Stimulated activated naive CD8-positive, alpha-beta T cell treated with anti-CD3 and anti-CD28 coated beads, Interleukin-15, Interleukin-2, amounts not matched to agents 100 ng/mL and 50 ng/mL, for 24 hours (primary cell): ENCODE measurements around the gene CHTOP.
"Not testable (repeated sequence)": the region's sequence is repeated elsewhere in the genome, so short reads cannot be mapped to it uniquely, and the experiment has no call there.

Experiments
- H3K27ac Mint-ChIP-seq: one replicate; pipeline ENCODE4 v1.8.0; 2021; ENCODE audit warnings: mild to moderate bottlenecking, mixed read lengths
- H3K27me3 Mint-ChIP-seq: one replicate; pipeline ENCODE4 v1.8.0; 2021; ENCODE audit warnings: mixed read lengths
- H3K36me3 Mint-ChIP-seq: one replicate; pipeline ENCODE4 v1.8.0; 2021; ENCODE audit warnings: low read depth, mixed read lengths
- H3K4me1 Mint-ChIP-seq: one replicate; pipeline ENCODE4 v1.8.0; 2021; ENCODE audit warnings: low read depth, mixed read lengths
- H3K4me3 Mint-ChIP-seq: one replicate; pipeline ENCODE4 v1.8.0; 2021; ENCODE audit warnings: mild to moderate bottlenecking, mixed read lengths
- H3K9me3 Mint-ChIP-seq: one replicate; pipeline ENCODE4 v1.8.0; 2021; ENCODE audit warnings: mixed read lengths

Gene CHTOP

DNA sequence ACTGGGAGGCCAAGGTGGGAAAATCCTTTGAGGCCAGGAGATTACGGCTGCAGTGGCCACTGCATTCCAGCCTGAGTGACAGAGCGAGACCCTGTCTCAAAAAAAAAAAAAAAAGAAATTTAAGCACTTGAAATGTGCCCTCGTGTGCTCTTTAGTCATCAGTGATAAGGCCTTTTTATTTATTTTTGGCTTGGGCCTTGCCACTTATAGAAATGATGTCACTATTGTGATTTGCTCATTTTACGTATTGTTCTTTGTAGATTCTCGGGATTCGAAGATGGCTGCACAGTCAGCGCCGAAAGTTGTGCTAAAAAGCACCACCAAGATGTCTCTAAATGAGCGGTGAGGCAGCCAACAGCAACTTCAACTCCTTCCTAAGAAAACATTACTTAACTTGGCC lies 2.4 kb downstream of the CHTOP start:
- peak overlapping the region; percentile 95 for H3K4me3 Mint-ChIP-seq
- H3K36me3 Mint-ChIP-seq: peaks cover 54% of the 10 kb centered on the region
- no peaks in the 10 kb centered on the region for H3K9me3 Mint-ChIP-seq
- H3K27me3 Mint-ChIP-seq: no peaks in the 10 kb centered on the region
- H3K27ac Mint-ChIP-seq: peak overlapping the region; percentile 77
- peaks cover 54% of the 10 kb centered on the region for H3K4me1 Mint-ChIP-seq

DNA sequence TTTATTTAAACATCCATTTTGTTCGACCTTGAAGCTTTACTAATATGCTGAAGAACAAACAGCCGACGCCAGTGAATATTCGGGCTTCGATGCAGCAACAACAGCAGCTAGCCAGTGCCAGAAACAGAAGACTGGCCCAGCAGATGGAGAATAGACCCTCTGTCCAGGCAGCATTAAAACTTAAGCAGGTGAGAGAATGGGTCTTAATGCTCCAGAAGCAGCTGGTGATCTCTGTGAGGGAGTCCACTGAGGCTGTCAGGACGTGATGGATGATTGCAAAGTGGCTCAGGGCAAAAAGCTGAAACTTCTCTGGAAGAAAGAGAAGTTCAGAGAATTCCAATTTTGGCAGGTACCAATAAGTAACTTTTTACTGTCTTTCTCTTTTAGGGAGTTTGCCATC lies 4.4 kb downstream of the CHTOP start:
- no peaks in the 10 kb centered on the region for H3K27me3 Mint-ChIP-seq
- no peak overlapping the region for H3K27ac Mint-ChIP-seq
- peaks cover 45% of the 10 kb centered on the region for H3K4me1 Mint-ChIP-seq
- H3K9me3 Mint-ChIP-seq: no peaks in the 10 kb centered on the region
- peaks cover 74% of the 10 kb centered on the region for H3K36me3 Mint-ChIP-seq
- H3K4me3 Mint-ChIP-seq: no peak overlapping the region

GRCh38 chr1:153639280-153639679 lies 5.4 kb downstream of the CHTOP start:
- H3K27me3 Mint-ChIP-seq: no peaks in the 10 kb centered on the region
- peaks cover 50% of the 10 kb centered on the region for H3K4me1 Mint-ChIP-seq
- peaks cover 82% of the 10 kb centered on the region for H3K36me3 Mint-ChIP-seq

DNA sequence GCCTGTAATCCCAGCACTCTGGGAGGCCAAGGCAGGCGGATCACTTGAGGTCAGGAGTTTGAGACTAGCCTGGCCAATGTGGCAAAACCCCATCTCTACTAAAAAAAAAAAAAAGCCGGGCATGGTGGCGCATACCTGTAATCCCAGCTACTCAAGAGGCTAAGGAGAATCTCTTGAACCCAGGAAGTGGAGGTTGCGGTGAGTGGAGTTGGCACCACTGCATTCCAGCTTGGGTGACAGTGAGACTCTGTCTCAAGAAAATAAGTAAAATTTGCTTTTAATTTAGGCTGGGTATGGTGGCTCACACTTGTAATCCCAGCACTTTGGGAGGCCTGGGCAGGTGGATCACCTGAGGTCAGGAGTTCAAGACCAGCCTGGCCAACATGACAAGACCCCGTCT lies 6.3 kb downstream of the CHTOP start:
- H3K9me3 Mint-ChIP-seq, H3K27me3 Mint-ChIP-seq, H3K4me3 Mint-ChIP-seq, H3K27ac Mint-ChIP-seq: not testable (repeated sequence)
- H3K4me1 Mint-ChIP-seq: peaks cover 49% of the 10 kb centered on the region
- H3K36me3 Mint-ChIP-seq: peaks cover 84% of the 10 kb centered on the region

More at GRCh38 chr1:153639280-153639679, 5.4 kb downstream of the CHTOP start:
- no peak overlapping the region for H3K4me3 Mint-ChIP-seq
- H3K27ac Mint-ChIP-seq: peak overlapping the region; percentile 31
- H3K9me3 Mint-ChIP-seq: no peaks in the 10 kb centered on the region

- no peak overlapping the region for H3K4me3 Mint-ChIP-seq
- peaks cover 87% of the 10 kb centered on the region for H3K36me3 Mint-ChIP-seq
- H3K27ac Mint-ChIP-seq: no peak overlapping the region
- H3K4me1 Mint-ChIP-seq: peaks cover 50% of the 10 kb centered on the region
- no peaks in the 10 kb centered on the region for H3K9me3 Mint-ChIP-seq
- no peaks in the 10 kb centered on the region for H3K27me3 Mint-ChIP-seq
These were observed 7.0 kb downstream of the CHTOP start for GRCh38 chr1:153640861-153641260.

GRCh38 chr1:153642161-153642560 lies 8.3 kb downstream of the CHTOP start:
- Mint-ChIP-seq H3K9me3 (no peaks in the 10 kb centered on the region), H3K27me3 (no peaks in the 10 kb centered on the region), H3K4me1 (peaks cover 44% of the 10 kb centered on the region), H3K4me3 (no peak overlapping the region), H3K36me3 (peaks cover 84% of the 10 kb centered on the region), H3K27ac (no peak overlapping the region)

DNA sequence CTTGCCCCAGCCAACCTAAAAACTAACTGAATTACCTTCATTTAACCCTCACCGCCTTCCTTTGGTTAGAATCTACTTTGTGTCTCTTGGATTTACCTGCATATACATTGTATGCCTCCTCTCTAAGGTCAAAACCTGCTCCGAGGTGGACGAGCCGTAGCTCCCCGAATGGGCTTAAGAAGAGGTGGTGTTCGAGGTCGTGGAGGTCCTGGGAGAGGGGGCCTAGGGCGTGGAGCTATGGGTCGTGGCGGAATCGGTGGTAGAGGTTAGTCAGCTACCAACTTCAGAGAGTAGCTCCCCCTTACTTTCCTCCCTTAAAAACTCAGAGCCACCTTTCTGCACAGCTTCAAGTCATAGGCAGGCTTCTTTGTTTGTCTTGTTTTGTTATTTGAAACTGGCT lies 9.2 kb downstream of the CHTOP start:
- peak overlapping the region; percentile 28 for H3K27ac Mint-ChIP-seq
- peaks cover 47% of the 10 kb centered on the region for H3K4me1 Mint-ChIP-seq
- peaks cover 85% of the 10 kb centered on the region for H3K36me3 Mint-ChIP-seq
- H3K9me3 Mint-ChIP-seq: no peaks in the 10 kb centered on the region
- H3K27me3 Mint-ChIP-seq: no peaks in the 10 kb centered on the region
- no peak overlapping the region for H3K4me3 Mint-ChIP-seq

- Mint-ChIP-seq H3K4me1 (peaks cover 54% of the 10 kb centered on the region), H3K27ac (peak overlapping the region; percentile 47), H3K36me3 (peaks cover 77% of the 10 kb centered on the region), H3K9me3 (no peaks in the 10 kb centered on the region), H3K4me3 (no peak overlapping the region), H3K27me3 (no peaks in the 10 kb centered on the region)
These were observed 9.9 kb downstream of the CHTOP start for GRCh38 chr1:153643816-153644215.

GRCh38 chr1:153646672-153647345 lies 12.9 kb downstream of the CHTOP start:
- Mint-ChIP-seq H3K27ac (peak overlapping the region; percentile 45), H3K9me3 (no peaks in the 10 kb centered on the region), H3K4me3 (no peak overlapping the region), H3K27me3 (no peaks in the 10 kb centered on the region), H3K4me1 (peaks cover 59% of the 10 kb centered on the region), H3K36me3 (peaks cover 59% of the 10 kb centered on the region)

GRCh38 chr1:153647346-153647714 lies 13.5 kb downstream of the CHTOP start:
- no peaks in the 10 kb centered on the region for H3K9me3 Mint-ChIP-seq

GRCh38 chr1:153648000-153648643 lies 14.3 kb downstream of the CHTOP start:
- H3K4me3 Mint-ChIP-seq: no peak overlapping the region
- H3K9me3 Mint-ChIP-seq: no peaks in the 10 kb centered on the region
- H3K36me3 Mint-ChIP-seq: peaks cover 46% of the 10 kb centered on the region
- H3K4me1 Mint-ChIP-seq: peaks cover 59% of the 10 kb centered on the region
- H3K27me3 Mint-ChIP-seq: no peaks in the 10 kb centered on the region
- H3K27ac Mint-ChIP-seq: no peak overlapping the region

More at GRCh38 chr1:153647346-153647714, 13.5 kb downstream of the CHTOP start:
- no peaks in the 10 kb centered on the region for H3K27me3 Mint-ChIP-seq
- H3K27ac Mint-ChIP-seq: no peak overlapping the region
- no peak overlapping the region for H3K4me3 Mint-ChIP-seq
- peaks cover 59% of the 10 kb centered on the region for H3K4me1 Mint-ChIP-seq
- peaks cover 54% of the 10 kb centered on the region for H3K36me3 Mint-ChIP-seq

DNA sequence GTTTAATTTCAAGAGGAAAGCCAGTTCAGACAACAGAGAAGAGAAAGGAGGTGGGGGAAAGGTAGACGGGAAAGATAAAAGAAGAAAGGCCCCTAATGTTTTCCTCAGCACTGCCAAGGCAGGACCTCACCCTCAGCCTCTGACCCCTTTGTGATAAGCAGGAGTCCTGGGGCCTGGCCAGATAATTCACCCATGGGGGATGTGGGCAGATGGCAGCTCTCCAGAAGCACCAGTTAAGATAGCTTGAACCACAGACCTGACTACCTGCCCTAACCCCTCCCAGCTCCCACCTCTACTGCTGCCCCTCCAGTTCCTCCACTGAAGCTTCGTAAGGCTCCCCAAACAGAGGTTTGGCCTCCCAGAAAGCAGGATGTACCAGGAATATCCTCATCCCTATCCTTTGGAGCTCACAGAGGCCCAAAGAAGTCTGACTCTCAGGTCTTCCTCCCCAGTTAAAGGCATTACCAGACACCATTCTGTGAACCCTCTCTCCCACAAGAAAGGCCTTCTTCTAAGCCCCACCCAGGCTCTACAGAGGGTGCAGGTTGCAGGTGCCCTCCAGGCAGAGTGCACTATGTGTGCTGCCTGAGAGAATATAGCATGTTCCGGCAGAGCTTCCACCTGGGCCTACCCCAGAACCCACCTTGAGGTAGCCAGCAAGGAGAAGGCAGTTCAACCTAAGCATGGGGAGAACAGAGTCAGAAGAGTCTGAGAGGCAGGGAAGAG lies 15.4 kb downstream of the CHTOP start:
- H3K27me3 Mint-ChIP-seq: no peaks in the 10 kb centered on the region
- peak overlapping the region; percentile 68 for H3K27ac Mint-ChIP-seq
- no peak overlapping the region for H3K4me3 Mint-ChIP-seq
- H3K4me1 Mint-ChIP-seq: peaks cover 48% of the 10 kb centered on the region
- H3K9me3 Mint-ChIP-seq: no peaks in the 10 kb centered on the region
- peaks cover 34% of the 10 kb centered on the region for H3K36me3 Mint-ChIP-seq

GRCh38 chr1:153649863-153650235 lies 16.0 kb downstream of the CHTOP start:
- Mint-ChIP-seq H3K27me3 (no peaks in the 10 kb centered on the region), H3K36me3 (peaks cover 28% of the 10 kb centered on the region), H3K4me1 (peaks cover 45% of the 10 kb centered on the region), H3K9me3 (no peaks in the 10 kb centered on the region), H3K4me3 (no peak overlapping the region), H3K27ac (peak overlapping the region; percentile 68)

DNA sequence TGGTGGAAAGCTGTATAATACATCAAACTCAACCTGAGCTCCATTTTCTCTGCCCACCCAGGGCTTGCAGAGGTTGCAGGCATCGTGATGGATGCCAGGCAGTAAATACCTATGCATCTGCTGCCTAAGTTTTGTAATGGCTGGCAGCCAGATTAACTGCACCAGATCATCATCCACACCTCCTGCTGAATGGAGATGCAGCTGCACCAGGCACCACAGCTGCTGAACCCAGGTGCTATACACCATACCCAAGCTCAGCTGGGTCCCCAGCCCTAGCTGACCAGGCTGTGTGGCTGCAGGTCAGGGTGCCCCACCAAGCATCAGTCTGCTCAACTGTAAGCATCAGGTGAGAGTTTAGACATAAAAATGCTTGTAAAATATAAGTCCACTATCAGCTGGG lies 17.9 kb downstream of the CHTOP start:
- no peaks in the 10 kb centered on the region for H3K27me3 Mint-ChIP-seq
- peaks cover 9% of the 10 kb centered on the region for H3K36me3 Mint-ChIP-seq
- H3K4me1 Mint-ChIP-seq: peaks cover 34% of the 10 kb centered on the region
- no peak overlapping the region for H3K27ac Mint-ChIP-seq
- H3K9me3 Mint-ChIP-seq: no peaks in the 10 kb centered on the region
- no peak overlapping the region for H3K4me3 Mint-ChIP-seq

- no peaks in the 10 kb centered on the region for H3K9me3 Mint-ChIP-seq
- H3K27ac Mint-ChIP-seq: no peak overlapping the region
- peaks cover 1% of the 10 kb centered on the region for H3K36me3 Mint-ChIP-seq
- no peaks in the 10 kb centered on the region for H3K27me3 Mint-ChIP-seq
- no peak overlapping the region for H3K4me3 Mint-ChIP-seq
- H3K4me1 Mint-ChIP-seq: peaks cover 28% of the 10 kb centered on the region
These were observed 19.1 kb downstream of the CHTOP start for GRCh38 chr1:153652805-153653500.
